Subcutaneous adipose tissue (tissue), 4 donors: ENCODE data around the gene TWSG1. TPM values are rescaled to one million over a fixed set of nuclear protein-coding genes. Genes with fewer than 3 reads are reported as not detected.

Experiments used
- total RNA-seq, 4 donors: library from RNA; depleted of rRNA; stranded (reverse); fragments of >200 nt; gene quantifications; one replicate each; pipeline ENCODE4 v1.1.0, GENCODE V29; 2016
- TF ChIP-seq, protein P1 (sequence below): fragments of 450-650 bp; IDR thresholded peaks from one replicate; pipeline ENCODE4 v1.5.1; 2016; ENCODE audit warnings: low read depth, mild to moderate bottlenecking, control low read depth, antibody characterized with exemption, moderate library complexity

The TWSG1 gene
- total RNA-seq, 4 donors from 2014 or later = 13.6 to 45.2 (median 38.2) TPM

DNA sequence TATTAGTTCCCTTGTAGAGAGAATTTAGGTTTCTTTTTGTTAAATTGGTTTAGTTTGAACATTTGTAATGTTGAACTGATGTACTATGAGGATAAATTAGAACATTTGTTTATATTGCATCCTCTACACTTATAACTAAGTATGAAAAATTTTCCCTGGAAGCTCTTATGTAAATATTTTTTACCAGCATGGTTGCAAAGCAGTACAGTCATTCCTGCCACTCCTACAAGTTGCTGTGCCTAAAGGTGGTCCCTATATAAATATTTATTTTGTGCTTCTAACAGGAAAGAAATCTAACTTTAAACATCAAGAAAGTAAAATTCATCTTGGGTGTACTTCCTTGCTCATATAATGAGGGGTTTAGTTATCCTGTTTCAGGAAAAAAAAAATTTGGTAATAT lies 14.2 kb downstream of the TWSG1 start:
- TF ChIP-seq, protein P1, sequence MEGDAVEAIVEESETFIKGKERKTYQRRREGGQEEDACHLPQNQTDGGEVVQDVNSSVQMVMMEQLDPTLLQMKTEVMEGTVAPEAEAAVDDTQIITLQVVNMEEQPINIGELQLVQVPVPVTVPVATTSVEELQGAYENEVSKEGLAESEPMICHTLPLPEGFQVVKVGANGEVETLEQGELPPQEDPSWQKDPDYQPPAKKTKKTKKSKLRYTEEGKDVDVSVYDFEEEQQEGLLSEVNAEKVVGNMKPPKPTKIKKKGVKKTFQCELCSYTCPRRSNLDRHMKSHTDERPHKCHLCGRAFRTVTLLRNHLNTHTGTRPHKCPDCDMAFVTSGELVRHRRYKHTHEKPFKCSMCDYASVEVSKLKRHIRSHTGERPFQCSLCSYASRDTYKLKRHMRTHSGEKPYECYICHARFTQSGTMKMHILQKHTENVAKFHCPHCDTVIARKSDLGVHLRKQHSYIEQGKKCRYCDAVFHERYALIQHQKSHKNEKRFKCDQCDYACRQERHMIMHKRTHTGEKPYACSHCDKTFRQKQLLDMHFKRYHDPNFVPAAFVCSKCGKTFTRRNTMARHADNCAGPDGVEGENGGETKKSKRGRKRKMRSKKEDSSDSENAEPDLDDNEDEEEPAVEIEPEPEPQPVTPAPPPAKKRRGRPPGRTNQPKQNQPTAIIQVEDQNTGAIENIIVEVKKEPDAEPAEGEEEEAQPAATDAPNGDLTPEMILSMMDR = no peak

DNA sequence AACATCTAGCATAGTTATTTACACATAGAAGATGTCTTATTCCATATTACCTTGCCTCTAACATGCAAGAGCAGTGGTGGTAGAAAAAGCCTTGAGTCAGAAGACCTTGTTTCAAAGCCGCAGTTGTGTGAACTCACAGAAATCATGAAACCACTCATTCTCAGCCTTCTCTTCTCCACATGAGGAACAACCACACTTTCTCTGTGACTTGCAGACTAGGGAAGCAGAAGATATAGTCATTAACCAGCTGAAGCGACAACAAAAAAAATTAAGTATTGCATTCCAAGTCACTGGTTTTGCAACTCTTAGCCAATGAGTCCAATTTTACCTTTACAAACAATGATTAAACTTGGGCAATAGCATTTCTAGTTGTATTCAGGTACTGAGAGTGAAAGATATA lies 19.0 kb downstream of the TWSG1 start:
- TF ChIP-seq, protein P1 = no peak

DNA sequence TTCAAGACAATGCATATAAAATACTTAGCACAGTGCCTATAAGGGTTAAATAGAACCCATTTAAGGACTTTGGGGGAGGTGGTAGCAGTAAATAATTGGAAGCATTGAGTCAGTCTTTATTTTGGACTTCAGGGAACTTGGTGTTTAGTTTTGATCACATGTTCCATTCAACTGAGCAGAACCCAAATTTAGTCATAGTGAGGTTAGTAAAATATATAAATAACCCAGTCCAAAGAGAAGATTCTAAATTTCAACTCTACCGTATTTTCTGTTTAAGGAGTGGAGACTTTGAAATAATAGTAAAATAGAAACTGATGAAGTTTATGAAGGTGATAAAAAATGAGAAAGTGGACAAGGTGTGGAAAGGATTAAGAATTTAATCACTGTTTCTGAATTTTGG lies 19.7 kb downstream of the TWSG1 start:
- TF ChIP-seq, protein P1 = no peak

DNA sequence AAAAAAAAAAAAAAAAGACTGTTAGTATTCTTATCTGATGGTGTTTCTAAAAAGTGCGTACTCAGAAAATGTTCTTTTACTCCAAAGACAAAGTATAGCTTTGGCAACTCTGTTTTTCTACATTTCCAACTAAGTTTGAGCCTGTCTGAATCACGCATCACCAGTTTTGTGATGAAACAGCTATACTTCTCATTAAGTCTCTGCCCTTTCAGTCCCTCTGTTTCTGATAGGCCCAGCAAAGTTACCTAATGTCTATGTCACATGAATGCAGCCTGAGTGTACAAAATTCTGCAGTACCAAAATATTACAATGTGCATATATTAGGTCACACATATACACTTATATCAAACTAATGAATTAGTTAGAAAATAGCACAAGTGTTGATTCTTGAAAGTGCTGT lies 22.4 kb downstream of the TWSG1 start:
- TF ChIP-seq, protein P1 = no peak

DNA sequence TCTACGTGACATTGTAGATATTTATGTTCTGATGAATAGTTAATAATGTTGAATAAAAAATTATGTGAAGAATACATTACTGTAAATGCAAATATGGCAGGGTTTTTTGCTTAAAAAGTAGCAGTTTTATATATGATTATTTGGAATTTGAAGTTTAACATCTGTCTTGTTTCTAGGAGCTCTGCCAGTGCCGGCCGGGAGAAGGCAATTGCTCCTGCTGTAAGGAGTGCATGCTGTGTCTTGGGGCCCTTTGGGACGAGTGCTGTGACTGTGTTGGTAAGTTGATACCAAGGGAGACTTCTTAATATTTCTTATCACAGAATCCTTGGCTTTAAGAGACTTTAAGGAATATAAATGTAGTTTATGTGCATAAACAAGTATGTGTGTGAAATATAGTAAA lies 25.2 kb downstream of the TWSG1 start:
- TF ChIP-seq, protein P1 = no peak

DNA sequence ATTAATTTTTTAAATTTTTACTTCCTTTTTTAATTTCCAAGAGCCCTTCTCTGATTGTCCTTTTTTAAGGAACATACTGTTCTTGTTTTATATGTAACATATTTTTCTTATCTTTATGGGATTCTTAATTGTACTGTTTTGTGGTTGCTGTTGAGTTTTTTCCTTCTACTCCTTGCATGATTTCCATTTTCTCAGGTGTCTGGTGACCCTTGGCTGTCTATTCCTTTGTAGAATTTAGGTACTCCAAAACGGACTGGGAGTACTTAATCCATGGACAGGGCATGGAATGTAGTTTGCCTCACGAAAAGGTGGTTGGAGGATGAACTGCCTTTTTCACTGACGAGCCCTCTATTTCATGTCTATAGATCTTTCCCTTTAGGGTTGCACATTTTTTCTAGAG lies 26.6 kb downstream of the TWSG1 start:
- TF ChIP-seq, protein P1 = no peak

DNA sequence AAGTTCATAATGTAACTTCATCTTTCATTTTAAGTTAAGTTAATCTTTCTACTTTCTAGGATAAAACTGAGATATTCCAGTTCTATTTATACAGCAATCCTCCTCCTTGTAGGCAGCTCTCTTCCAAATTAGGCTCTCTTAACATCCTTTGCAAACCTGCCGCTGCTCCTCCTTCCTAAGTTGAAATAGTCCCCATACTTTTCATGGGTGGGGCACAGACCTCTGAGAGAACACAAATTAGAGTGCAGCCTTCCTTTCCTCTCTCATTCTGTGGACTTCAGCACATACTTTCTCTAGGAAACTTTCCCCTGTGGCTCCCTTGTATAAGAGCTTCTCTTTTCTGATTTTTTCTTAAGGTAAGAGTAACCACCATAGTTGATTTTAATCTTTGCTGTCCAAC lies 28.3 kb downstream of the TWSG1 start:
- TF ChIP-seq, protein P1 = no peak

DNA sequence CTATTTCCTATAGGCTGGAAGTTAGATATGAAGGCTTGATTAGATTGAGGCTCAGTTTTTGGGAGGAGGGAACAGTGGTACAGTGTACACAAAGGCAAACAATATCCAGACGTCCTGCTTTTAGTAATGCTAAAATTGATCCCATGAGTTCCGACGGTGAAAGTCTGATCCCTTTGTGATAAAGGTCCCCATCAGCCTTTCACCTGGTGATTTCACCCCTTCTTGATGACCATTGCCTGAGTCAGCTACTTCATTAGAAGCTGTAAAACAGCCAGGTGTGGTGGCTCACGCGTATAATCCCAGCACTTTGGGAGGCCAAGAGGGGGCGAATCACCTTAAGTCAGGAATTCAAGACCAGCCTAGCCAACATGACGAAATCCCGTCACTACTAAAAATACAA lies 29.7 kb downstream of the TWSG1 start:
- TF ChIP-seq, protein P1 = no peak
